HG02571 (cell line): ENCODE measurements around the gene RNF125.

ENCODE experiments used
- ATAC-seq: cut with Tn5 transposase; IDR thresholded peaks from one replicate; pipeline ENCODE4 v1.9.1; 2021; ENCODE audit warnings: mild to moderate bottlenecking, moderate library complexity; ENCODE audit not compliant: unreplicated experiment

Gene RNF125

DNA sequence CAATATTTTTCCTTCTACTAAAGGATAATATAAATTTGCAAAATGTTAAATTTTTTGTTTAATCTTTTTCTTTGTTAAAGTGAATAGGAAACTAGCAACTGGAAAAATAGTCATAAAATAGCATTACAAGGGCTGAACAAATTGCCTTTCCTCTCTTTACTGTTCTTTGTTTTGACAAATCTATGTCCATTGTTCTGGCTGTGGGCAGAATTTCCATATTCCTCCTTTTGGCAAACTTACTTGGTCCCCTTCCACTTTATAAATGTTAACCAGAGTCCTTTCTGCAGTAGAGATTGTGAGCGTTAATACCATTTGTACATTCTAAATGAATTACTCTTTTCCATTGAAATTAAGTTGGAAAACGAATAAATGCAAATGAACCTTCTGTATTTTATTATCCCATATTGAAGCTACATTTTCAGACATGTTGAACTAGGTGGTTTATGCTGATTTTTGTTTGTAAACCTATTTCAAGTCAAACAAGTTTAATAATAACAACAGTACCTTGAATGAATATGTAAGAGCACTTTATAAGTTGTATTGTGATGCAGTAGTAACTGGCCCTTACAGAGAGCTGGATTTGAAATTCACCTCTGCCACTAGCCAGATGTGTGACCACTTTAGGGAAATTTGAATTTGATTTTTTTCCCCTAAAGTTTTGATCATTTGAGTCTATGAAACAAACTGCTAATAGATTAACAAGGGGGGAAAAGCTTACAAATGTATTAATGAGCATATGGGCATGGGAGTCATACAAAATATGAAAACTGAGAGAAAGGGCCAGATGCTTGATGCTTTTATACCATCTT lies 3.3 kb downstream of the RNF125 start:
- no peak for ATAC-seq

DNA sequence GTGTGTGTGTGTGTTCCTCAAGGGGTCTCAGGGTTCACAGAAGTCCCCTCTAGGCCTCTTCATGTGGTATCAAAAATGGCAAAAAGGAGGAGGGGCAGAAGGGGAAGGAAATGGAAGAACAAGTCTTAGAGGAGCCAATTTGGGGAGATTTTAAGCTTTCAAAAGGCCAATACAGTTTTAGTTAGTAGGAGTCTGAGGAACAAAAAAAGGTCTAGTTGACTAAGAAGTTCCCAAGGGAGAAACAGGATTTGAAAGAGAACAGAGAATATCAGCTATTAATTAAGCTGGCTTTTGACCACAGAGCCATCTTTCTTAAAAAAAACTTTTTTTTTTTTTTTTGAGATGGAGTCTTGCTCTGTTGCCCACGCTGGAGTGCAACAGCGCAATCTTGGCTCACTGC lies 7.1 kb downstream of the RNF125 start:
- ATAC-seq = no peak

DNA sequence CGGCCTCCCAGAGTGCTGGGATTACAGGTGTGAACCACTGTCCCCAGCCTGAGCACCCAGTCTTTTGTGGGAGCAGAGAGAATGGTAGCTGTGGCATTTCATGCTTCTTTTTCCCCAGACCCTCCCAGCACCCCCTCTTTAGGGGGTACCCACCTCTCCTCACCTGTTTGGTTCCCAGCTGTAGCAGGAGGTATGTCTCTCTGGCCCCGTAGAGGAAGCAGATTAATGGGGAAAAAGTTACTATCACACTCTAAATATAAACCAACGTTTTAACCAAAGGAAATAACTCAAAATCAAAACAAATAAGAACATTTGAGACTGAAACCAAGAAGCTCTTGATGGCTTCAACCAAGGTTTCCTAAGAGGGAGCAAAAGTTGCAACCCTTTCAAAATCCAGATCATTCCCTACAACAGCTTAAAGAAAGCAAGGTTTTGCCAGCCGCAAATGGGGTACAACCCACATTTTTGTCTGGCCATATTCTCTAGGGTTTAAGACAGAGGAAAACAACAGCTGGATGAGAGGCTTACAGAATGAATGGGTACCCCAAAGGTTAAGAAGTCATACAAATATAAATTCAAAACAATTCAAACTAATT lies 8.0 kb downstream of the RNF125 start:
- no peak for ATAC-seq

DNA sequence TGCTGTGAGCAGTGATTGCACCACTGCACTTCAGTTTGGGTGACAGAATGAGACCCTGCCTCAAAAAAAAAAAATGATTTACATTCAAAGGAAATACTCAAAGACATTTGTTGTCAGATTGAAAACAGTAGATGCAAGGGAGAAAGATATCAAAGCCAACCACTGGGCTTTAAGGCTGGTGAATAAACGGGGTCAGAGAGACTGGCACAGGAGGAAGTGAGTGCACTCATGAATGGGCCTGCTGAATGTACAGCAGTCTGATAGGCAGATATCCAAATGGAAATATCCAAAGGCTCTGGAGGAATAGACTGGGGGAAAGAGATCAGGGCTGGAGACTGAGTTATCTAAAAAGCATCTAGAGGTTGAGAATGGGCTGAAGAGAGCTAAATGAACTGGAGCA lies 10.9 kb downstream of the RNF125 start:
- no peak for ATAC-seq

DNA sequence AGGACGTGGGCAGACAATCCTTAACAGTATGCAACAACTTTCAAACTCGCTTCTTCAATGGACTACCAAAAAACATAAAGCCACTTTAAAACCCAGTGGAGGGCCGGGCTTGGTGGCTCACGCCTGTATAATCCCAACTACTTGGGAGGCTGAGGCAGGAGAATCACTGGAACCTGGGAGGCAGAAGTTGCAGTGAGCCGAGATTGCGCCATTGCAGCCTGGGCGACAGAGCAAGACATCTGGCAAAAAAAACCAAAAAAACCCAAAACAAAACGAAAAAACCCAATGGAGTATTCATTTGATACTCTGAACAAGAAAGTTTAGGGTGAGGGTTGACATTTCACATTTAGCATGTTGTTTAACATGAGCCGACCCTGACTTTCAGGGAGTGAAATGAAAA lies 14.0 kb downstream of the RNF125 start:
- ATAC-seq = no peak

DNA sequence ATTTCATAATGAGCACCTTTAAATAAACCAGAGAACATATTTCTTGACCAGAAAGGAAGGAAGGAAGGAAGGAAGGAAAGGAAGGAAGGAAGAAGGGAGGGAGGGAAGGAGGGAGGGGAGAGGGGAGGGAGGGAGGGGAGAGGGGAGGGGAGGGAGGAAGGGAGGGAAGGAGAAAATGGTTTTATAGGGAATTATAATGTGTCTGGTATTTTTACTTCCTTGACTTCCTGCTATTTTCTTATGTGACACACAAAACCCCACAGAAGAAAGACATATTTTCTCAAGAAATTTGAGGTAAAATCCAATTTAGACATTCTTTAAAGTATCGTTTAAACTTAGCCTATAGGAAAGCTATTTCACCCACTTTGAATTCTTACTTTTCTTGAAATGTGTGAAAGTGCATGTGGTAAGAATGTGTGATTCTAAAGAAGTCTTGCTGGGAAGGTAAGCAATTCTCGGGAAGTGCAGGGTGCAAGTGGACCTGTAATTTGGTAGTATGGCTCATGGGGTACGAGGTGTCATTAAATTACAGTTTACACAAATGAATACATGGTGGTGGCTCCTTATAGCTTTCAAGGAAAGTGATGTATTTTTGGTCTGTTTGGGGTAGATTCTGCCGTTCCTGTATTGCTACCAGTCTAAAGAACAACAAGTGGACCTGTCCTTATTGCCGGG lies 18.0 kb downstream of the RNF125 start:
- no peak for ATAC-seq

DNA sequence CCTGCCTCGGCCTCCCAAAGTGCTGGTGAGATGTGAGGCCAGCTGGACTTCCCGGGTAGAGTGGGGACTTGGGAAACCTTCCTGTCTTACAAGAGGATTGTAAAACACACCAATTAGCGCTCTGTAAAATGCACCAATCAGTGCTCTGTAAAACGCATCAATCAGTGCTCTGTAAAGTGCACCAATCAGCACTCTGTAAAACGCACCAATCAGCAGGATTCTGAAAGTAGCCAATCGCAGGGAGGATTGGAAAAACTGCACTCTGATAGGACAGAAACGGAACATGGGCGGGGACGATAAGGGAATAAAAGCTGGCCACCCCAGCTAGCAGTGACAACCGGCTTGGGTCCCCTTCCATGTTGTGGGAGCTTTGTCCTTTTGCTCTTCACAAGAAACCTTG lies 19.0 kb downstream of the RNF125 start:
- ATAC-seq = no peak

DNA sequence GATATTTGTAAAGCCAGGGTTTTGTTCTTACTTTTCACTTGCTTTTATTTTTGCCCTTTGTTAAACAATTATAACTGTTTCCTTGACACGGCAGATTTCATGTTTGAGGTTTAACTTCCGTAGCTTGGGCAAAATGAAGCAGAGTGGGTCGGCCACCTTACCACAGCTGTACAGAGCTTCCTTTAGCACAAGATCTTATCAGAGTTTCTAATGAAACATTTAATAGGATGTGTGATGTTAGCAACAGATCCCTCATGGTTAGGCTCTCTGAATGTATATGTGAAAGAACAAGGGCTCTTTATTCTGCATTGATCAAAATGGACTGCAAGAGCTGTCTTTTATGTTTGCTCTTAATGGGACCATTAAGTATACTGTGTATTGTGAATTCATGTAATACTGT lies 22.3 kb downstream of the RNF125 start:
- ATAC-seq = no peak

DNA sequence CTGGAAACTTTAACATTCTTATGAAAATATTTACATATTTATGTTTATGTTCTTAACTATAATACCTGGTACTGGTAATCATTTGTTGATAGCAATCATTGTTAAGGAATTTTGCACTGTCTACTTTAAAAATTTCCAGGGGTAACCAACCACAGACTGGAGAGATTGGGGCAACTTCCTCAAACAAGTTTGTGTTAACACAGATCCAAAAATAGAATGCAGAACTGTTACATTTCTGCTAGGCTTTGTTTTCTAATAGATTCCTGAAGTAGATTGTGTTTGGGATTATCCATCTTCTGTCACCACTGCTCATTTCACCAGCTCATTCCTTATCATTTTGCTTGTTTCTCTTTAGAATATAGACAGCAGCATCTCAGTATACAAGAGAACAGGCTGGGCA lies 23.7 kb downstream of the RNF125 start:
- ATAC-seq = no peak

DNA sequence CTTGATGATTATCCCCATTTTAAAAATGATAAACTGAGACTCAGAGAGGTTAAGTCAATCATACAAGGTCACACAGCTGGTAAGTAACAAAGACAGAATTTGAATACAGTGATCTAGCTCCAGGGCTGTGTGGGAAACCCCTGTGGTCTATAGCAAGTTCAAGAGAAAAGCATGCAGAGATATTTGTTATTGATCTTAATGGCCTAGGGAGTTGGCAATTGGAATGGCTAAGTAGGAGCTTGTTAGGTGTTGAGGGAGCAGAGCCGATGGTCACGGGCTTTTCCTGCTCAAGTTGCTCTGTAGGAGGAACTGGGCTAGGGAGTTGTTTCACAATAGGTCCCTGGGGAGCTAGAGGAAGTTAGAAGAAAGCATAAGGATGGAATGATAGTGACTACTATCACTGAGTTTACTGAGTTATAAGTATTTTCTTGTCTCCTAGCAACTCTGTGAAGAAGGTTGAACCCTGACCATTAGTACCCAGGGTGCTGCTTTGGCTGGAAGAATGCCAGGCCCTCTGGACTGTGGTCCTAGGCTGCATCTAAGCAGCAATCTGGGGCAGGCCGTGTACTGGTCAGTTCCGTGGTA lies 30.0 kb downstream of the RNF125 start:
- ATAC-seq = no peak

DNA sequence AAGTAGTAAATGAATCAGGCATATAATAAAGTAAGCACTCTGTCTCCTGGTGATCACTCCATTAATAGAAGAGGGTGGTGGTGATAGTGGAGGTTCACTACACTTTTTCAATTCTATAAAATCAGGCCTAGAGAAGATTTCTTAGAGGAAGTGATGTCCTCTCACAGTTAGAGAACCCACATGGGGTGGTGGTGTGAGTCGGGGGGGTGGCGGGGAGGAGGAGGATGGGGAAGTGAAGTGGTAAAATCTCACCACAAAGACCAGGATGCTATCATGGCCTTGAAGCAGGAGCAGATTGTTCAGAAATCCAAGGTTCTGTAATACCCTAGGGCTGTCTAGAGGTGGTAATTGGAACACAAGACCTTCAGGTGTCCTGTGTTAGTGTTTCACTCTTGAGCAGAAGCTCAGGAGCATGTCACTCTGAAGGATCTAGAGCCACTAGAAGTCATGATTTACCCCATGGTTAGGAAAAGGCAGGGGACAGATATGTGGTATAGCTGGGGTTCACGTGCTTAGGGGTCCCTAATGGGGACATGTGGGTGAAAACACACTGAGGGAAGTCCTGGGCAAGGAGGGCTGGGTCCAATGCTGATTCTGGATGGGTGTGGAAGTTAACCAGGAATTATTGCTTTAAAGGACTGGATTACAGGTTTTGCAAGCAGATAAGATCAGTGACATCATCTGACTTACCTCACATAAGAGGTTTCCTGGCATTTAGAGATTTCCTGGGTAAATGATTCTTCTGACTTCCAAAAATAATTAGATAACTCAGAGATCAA lies 31.0 kb downstream of the RNF125 start:
- ATAC-seq = no peak

DNA sequence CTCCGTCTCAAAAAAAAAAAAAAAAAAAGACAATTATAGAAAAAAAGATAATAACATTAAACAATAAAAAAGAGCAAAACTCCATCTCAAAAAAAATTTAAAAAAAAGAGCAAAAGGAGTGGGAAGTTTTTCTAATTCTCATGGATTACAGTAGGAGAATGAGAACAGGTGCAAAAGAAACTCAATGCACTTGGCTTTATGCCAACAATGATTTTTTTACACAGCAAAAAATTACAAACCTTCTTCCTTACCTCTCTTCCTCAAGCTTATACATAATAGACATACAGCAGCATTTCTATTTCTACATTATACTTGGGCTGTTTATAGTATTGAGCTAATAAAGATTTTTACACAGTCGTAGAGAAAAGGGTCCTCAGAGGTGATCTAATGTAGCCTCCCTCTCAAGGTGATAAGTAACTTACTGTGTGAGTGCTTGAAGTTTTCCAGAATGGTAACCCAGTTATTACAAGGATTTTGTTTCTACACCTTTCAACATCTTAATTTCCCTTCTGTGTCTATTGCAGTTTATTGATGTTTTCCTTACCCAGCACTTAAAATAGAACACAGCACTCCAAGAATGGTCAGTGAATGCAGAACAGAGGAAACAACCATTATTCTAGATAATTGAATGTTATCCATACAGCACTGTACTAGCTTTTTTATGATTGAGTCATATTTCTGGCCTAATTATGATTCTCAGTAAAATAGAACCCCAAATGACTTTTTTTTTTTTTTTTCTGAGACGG lies 38.2 kb downstream of the RNF125 start:
- no peak for ATAC-seq

DNA sequence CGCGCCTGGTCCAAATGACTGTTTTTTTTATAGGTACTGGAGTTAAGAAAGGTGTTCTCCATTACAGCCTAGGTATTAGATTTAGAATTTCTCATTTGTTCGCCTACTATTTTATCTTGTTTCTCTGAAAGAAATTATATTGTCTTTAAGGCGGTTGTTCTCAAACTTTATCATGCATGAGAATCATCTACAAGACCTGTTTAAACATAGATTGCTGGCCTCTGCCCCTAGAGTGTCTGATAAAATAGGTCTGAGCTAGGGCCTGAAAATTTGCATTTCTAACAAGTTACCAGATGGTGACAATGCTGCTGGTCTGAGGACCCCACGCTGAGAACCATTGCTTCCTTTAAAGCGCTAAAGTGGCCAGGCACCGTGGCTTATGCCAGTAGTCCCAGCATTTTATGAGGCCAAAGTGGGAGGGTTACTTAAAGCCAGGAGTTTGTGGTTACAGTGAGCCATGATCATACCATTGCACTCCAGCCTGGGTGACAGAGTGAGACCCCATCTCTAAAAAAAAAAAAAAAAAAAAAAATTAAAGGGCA lies 39.1 kb downstream of the RNF125 start:
- ATAC-seq = no peak

DNA sequence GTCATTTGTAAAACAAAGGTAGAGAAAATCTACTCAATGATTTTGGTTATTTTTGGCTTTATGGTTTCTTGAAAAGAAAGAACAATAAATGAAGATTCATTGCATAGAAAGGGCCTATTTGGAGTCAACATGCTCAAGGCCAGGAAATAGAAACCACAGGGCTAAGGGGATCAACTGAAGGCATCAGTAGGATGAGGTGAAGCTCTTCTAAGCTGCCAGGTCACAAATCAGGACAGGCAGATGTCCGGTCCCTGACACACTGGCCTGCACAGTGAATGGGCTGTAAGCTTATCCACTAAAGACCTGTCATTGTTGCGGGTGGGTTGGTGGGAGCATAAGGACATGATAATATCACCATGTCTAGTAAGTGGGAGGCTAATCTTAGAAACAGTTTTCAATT lies 41.4 kb downstream of the RNF125 start:
- ATAC-seq = no peak

DNA sequence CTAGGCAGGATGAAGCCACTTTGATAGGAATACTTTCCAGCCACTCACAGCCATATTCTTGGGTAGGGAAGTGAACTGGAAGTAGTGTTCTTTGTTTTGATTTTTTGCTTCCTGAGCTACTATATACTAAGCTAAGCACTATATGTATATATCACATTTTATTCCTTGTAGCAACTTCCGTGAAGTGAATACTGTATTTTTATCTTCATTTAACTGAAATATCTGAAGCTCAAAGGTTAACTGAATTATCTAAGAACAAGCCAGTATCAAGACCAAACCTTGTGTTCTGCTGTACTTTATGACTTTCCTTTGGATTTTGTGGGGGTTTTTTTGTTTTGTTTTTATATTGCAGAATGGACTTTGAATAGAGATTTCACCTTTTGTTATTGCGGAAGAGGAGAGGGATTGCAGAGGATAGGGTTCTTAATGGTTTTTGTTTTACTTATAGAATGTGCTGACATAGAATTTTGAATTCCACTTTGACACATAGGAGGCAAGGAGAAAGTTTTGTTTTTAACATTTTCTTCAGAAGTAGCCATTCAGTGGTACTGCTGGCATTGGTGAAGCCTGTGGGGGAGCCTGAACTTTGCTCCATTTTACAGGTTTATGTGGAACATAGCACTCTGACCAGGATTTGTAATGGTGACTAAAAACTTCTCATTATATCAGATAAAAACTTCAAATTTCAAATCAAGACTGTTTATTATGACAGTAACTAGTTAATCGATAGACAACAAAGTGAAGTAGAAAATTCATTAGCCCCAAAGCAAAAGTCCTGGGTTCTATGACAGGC lies 48.9 kb downstream of the RNF125 start:
- no peak for ATAC-seq

DNA sequence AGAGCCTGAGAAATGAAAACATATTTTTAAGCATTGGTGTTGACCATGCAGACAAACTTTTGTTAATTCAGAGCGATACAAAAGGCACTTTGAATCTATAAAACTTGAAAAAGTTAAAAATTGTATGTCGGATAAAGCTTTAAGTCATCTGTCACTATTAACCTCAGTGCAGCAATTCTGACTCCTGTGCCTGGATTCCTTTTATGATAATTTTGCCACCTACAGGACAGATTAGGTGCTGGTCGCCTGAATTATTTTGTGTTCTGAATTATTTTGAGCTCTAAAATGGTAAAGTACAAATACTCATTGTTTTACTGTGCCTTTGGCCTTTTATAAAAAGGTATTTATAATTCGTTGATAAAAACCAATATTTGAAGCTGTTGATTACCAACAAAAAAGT lies 53.7 kb downstream of the RNF125 start:
- ATAC-seq = no peak

DNA sequence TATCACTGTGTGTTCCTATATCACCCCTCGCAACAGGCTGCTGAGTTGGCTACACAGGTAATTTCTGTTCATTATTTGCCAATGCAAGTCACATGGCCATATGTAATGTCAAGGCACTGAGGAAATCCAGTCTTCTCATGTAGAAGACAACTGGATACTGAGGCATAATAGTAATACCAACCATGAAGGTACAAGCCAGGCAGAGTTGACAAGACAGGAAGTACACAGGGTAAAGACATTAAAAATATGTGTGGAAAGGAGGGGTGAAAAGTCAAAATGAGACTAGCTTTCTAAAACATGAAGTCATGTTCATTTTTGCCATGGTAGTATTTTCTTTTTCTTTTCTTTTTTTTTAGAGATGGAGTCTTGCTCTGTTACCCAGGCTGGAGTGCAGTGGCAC lies 55.6 kb downstream of the RNF125 start:
- no peak for ATAC-seq

DNA sequence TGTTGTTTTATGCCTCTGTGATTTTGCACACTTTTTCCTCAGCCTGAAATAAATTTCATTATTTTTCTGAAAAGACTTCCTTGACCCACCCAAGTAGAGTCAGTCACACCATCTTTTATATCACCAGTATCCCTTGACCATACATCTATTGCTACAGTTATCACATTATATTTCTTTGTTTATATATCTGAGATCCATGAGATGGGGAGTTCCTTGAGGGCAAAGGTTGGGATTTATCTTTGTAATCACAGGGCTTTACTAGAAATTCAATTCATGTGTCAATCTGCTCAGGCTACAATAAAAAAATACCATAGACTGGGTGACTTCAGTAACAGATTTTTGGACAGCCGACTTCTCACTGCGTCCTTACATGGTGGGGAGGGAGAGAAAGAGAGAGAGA lies 60.2 kb downstream of the RNF125 start:
- ATAC-seq = no peak

DNA sequence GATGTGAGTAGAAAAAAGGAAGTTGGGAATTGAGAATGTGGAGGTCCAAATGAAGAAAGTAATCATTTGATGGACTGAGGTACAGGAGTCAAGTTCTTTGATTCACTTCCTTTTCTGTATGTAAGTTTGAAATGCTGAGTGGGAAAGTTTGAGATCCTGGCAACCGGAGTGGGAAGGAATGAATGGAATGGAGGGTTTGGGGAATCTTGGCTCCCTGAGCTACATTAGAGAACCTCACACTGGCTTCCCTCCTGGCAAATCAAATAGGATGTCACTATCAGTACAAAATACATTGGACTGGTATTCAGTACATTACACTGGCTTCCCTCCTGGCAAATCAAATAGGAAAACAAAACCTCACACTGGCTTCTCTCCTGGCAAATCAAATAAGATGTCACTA lies 63.3 kb downstream of the RNF125 start:
- no peak for ATAC-seq
